HCT116 (cell line): Measurements from ENCODE around the gene TMEM147.

Experiments
- CTCF ChIP-seq, 3 experiments: fragments of 200-600 bp in 1 of 3; sonication (generic) in 1 of 3; IDR thresholded peaks in 2 of 3; conservative IDR thresholded peaks in 1 of 3; 2 replicates each; pipeline ENCODE4 v1.5.1; 2012 to 2017; ENCODE audit warnings: low read depth in 2 of 3, low read length in 2 of 3, antibody characterized with exemption in 1 of 3, borderline replicate concordance in 1 of 3, control low read depth in 1 of 3, mild to moderate bottlenecking in 1 of 3, mixed read lengths in 1 of 3, mixed run types in 1 of 3, moderate library complexity in 1 of 3; ENCODE audit not compliant: insufficient read depth in 1 of 3
- EGR1 ChIP-seq: IDR thresholded peaks from 2 replicates; pipeline ENCODE4 v1.6.1; 2012; ENCODE audit warnings: low read depth
- SP1 ChIP-seq: IDR thresholded peaks from 2 replicates; pipeline ENCODE4 v1.6.1; 2012; ENCODE audit warnings: low read depth
- ZBTB33 ChIP-seq: IDR thresholded peaks from 2 replicates; pipeline ENCODE4 v1.6.1; 2011; ENCODE audit warnings: mild to moderate bottlenecking, low read length, moderate library complexity; ENCODE audit not compliant: insufficient replicate concordance; ENCODE audit errors: extremely low read depth

- no peak for TF ChIP-seq CTCF (IDR thresholded peaks at IDR 0.05 in 2 of 3, conservative IDR thresholded peaks at IDR 0.05 in 1 of 3; ENCODE audit: borderline replicate concordance in 1 of 3, insufficient read depth in 1 of 3, low read depth in 2 of 3, low read length in 2 of 3)
- TF ChIP-seq ZBTB33: no peak
- TF ChIP-seq EGR1: no peak
- no peak for TF ChIP-seq SP1
Observed at GRCh38 chr19:35529241-35530218, 15.9 kb upstream of the TMEM147 start.
